Calu3 (cell line): ENCODE results near the gene ORM1. TPM values are rescaled to one million over a fixed set of nuclear protein-coding genes. Genes with fewer than 3 reads are reported as not detected.

Source experiments
- BruUV-seq: library from RNA; stranded (reverse); fragments of 400-500 nt; replicated peaks from 2 replicates; lab custom pipeline; 2021; lab: Mats Ljungman, UMichigan
- CTCF ChIA-PET: fragments of 300-600 bp; sonication (Branson Sonifier 250); formaldehyde crosslinking; loops from one replicate; lab custom pipeline; 2022; ENCODE audit warnings: antibody characterized with exemption; lab: Charles Lee
- DNase-seq: peaks from one replicate; pipeline ENCODE4 v3.0.0; 2022
- H3K27ac Mint-ChIP-seq: one replicate; pipeline ENCODE4 v1.8.0; 2022; ENCODE audit warnings: mixed read lengths; ENCODE audit not compliant: unreplicated experiment
- H3K27me3 Mint-ChIP-seq: one replicate; pipeline ENCODE4 v1.8.0; 2022; ENCODE audit warnings: mixed read lengths; ENCODE audit not compliant: unreplicated experiment
- H3K36me3 Mint-ChIP-seq: one replicate; pipeline ENCODE4 v1.8.0; 2022; ENCODE audit warnings: mild to moderate bottlenecking, moderate library complexity, mixed read lengths; ENCODE audit not compliant: insufficient read depth, unreplicated experiment
- H3K4me1 Mint-ChIP-seq: one replicate; pipeline ENCODE4 v1.8.0; 2022; ENCODE audit warnings: mild to moderate bottlenecking, low read depth, mixed read lengths; ENCODE audit not compliant: unreplicated experiment
- H3K4me3 Mint-ChIP-seq: one replicate; pipeline ENCODE4 v1.8.0; 2022; ENCODE audit warnings: mild to moderate bottlenecking, low read depth, moderate library complexity, mixed read lengths; ENCODE audit not compliant: unreplicated experiment
- H3K9me3 Mint-ChIP-seq: one replicate; pipeline ENCODE4 v1.8.0; 2022; ENCODE audit warnings: low read depth, mixed read lengths; ENCODE audit not compliant: unreplicated experiment
- intact Hi-C: fragments of 100-400 bp; cut with micrococcal nuclease; formaldehyde crosslinking; loops from one replicate; pipeline ENCODE4 v1.10.0; 2022; ENCODE audit not compliant: unreplicated experiment
- total RNA-seq: library from RNA; stranded (reverse); gene quantifications from 2 replicates; pipeline ENCODE4 v1.2.3, GENCODE V29; 2022
- TF ChIP-seq, protein P1 (sequence below): fragments of 200-600 bp; IDR thresholded peaks from one replicate; pipeline ENCODE4 v1.8.0; 2022; ENCODE audit warnings: antibody characterized with exemption; ENCODE audit not compliant: unreplicated experiment

Gene ORM1
- total RNA-seq, 1 experiment from 2014 or later, result not detected

- intact Hi-C loops, result no loop called here
- CTCF ChIA-PET, result no interaction called here
- BruUV-seq, result no TSS peak
- H3K4me3 Mint-ChIP-seq, result no peak overlapping the region
- H3K9me3 Mint-ChIP-seq, result no peaks in the 10 kb centered on the region
- H3K36me3 Mint-ChIP-seq, result no peaks in the 10 kb centered on the region
- DNase-seq, result no peak
- H3K27me3 Mint-ChIP-seq, result no peaks in the 10 kb centered on the region
- H3K27ac Mint-ChIP-seq, result no peak overlapping the region
- TF ChIP-seq, protein P1, sequence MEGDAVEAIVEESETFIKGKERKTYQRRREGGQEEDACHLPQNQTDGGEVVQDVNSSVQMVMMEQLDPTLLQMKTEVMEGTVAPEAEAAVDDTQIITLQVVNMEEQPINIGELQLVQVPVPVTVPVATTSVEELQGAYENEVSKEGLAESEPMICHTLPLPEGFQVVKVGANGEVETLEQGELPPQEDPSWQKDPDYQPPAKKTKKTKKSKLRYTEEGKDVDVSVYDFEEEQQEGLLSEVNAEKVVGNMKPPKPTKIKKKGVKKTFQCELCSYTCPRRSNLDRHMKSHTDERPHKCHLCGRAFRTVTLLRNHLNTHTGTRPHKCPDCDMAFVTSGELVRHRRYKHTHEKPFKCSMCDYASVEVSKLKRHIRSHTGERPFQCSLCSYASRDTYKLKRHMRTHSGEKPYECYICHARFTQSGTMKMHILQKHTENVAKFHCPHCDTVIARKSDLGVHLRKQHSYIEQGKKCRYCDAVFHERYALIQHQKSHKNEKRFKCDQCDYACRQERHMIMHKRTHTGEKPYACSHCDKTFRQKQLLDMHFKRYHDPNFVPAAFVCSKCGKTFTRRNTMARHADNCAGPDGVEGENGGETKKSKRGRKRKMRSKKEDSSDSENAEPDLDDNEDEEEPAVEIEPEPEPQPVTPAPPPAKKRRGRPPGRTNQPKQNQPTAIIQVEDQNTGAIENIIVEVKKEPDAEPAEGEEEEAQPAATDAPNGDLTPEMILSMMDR, result no peak
- no peaks in the 10 kb centered on the region for H3K4me1 Mint-ChIP-seq
Measured at GRCh38 chr9:114338187-114338586, 15.3 kb downstream of the ORM1 start.

DNA sequence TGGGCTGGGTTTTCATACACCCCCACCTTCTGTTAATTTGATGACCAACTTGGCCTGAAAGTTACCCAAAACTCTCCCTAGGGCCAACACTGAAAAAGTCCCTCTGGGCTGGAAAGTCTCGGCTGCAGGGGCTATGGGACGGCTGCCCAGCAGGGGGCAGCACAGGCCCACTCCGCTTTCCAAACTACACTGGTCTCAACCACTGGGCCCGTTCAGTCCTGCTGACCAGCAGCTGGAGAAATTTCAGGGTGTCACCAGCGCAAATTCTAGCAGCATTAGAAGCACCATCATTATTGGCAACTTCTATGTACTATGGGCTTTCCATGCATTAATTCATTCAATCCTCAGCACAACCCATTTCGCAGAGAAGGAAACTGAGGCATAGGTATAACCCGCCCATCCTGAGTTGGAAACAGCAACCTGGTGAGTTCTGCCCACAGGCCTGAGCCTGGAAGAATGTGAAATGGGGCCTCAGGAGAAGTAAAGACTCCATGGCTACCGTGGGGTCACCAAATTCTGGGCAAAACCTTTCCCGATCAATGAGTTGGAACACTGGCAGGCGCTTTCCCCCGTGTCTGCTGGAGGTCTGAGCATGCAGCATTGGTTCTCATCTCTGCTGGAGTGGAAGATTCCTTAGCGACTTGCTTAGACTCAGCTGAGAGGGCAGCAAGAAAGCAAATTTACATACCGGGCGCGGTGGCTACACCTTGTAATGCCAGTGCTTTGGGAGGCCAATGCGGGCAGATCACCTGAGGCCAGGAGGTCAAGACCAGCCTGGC, 16.4 kb downstream of the ORM1 start:
- BruUV-seq, result no TSS peak
- CTCF ChIA-PET, result no interaction called here
- Mint-ChIP-seq H3K27me3 (no peaks in the 10 kb centered on the region), H3K9me3 (no peaks in the 10 kb centered on the region), H3K4me3 (no peak overlapping the region), H3K27ac (no peak overlapping the region), H3K4me1 (no peaks in the 10 kb centered on the region), H3K36me3 (no peaks in the 10 kb centered on the region)
- intact Hi-C loops, result no loop called here
- TF ChIP-seq, protein P1, result peak; percentile 46
- DNase-seq, result peak; percentile 23

- H3K4me3 Mint-ChIP-seq, result no peak overlapping the region
- CTCF ChIA-PET, result no interaction called here
- H3K9me3 Mint-ChIP-seq, result no peaks in the 10 kb centered on the region
- TF ChIP-seq, protein P1, result no peak
- BruUV-seq, result no TSS peak
- no peaks in the 10 kb centered on the region for H3K36me3 Mint-ChIP-seq
- no peak for DNase-seq
- no peaks in the 10 kb centered on the region for H3K4me1 Mint-ChIP-seq
- H3K27me3 Mint-ChIP-seq, result no peaks in the 10 kb centered on the region
- intact Hi-C loops, result no loop called here
- H3K27ac Mint-ChIP-seq, result no peak overlapping the region
Measured at GRCh38 chr9:114341152-114341830, 18.4 kb downstream of the ORM1 start.

DNA sequence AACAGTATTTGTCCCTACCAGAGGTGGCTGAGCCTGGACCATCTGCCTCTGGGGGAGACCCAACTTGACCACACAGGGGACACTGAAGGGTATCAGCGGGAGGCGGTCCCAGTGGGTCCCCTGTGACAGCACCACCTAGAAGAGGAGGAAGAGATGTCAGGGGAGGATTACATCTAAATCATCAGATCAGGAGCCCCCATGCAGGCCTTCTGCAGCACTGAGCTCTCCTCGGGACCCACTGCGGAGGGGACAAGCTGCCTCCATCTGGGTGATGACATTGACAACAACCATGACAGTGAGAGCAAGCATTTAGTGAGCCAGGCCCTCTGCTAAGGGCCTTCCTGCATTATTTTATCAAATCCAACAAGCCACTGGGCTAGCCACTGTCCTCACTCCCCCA, 19.1 kb downstream of the ORM1 start:
- no peaks in the 10 kb centered on the region for H3K27me3 Mint-ChIP-seq
- TF ChIP-seq, protein P1, result no peak
- H3K9me3 Mint-ChIP-seq, result no peaks in the 10 kb centered on the region
- H3K4me1 Mint-ChIP-seq, result no peaks in the 10 kb centered on the region
- no peak for DNase-seq
- CTCF ChIA-PET, result no interaction called here
- H3K36me3 Mint-ChIP-seq, result no peaks in the 10 kb centered on the region
- H3K27ac Mint-ChIP-seq, result no peak overlapping the region
- intact Hi-C loops, result no loop called here
- BruUV-seq, result no TSS peak
- H3K4me3 Mint-ChIP-seq, result no peak overlapping the region
